ENCODE data around the gene CASK.

GRCh38 chrX:41490446-41490845 is 432.9 kb downstream of the CASK start:
- TF ChIP-seq CTCF (IDR thresholded peaks at IDR 0.05; ENCODE audit: poor library complexity) (no peak), EZH2 (IDR thresholded peaks at IDR 0.05; ENCODE audit: borderline replicate concordance) (no peak), EZH2phosphoT487 (IDR thresholded peaks at IDR 0.05; ENCODE audit: low read depth, severe bottlenecking, unreplicated experiment) (no peak)
